Ovary (tissue), 9 donors: ENCODE data around the gene EFNA3. TPM values are rescaled to one million over a fixed set of nuclear protein-coding genes. Genes with fewer than 3 reads are reported as not detected.
A peak's percentile ranks its signal among the peaks of the same experiment; 100 is the strongest.

Experiments used
- DNase-seq, 5 donors: peaks; one replicate each; pipeline ENCODE4 v3.0.0-alpha.2; 2019 to 2020
- H3K27ac ChIP-seq, 2 donors: fragments of 200-600 bp; one replicate each; pipeline versions ENCODE4 v1.5.1 to v1.8.0; 2019 to 2022
- H3K27me3 ChIP-seq: fragments of 200-600 bp; one replicate; pipeline ENCODE4 v1.8.0; 2022
- H3K36me3 ChIP-seq: fragments of 200-600 bp; sonication (generic); one replicate; pipeline ENCODE4 v1.5.1; 2019
- H3K4me1 ChIP-seq: one replicate; pipeline ENCODE4 v1.8.1; 2013; ENCODE audit warnings: mild to moderate bottlenecking, moderate library complexity; ENCODE audit not compliant: insufficient read depth
- H3K4me3 ChIP-seq: fragments of 200-600 bp; sonication (generic); one replicate; pipeline ENCODE4 v1.5.1; 2017
- H3K9me3 ChIP-seq, 2 donors: fragments of 200-600 bp in 1 of 2; sonication (generic) in 1 of 2; one replicate each; pipeline versions ENCODE4 v1.5.1 to v1.8.1; 2013 to 2019; ENCODE audit warnings: mild to moderate bottlenecking in 1 of 2, moderate library complexity in 1 of 2
- EP300 ChIP-seq: sonication (generic); formaldehyde crosslinking; IDR thresholded peaks from one replicate; pipeline ENCODE4 v1.6.1; 2017; ENCODE audit warnings: antibody characterized with exemption
- POLR2A ChIP-seq: fragments of 450-650 bp; IDR thresholded peaks from one replicate; pipeline ENCODE4 v1.6.1; 2017; ENCODE audit warnings: antibody characterized with exemption, mild to moderate bottlenecking, moderate library complexity
- WGBS, 3 donors: extraction: QIAGEN DNeasy Blood & Tissue Kit in 1 of 3; methylation state at CpG; one replicate each; pipeline versions ENCODE4 v1.1.5 to v1.1.7; 2013 to 2017; 5-methylcytosine and 5-hydroxymethylcytosine counted together
- intact Hi-C, 4 donors: fragments of 100-400 bp; cut with DNase I; formaldehyde crosslinking; loops; one replicate each; pipeline versions ENCODE4 v1.11.0 to v1.15.1; 2022 to 2023
- polyA plus RNA-seq, 2 donors: library from polyadenylated mRNA; stranded (reverse); fragments of 200-250 nt in 1 of 2; fragments of 350-450 nt in 1 of 2; fragmentation: Illumina TruSeq in 1 of 2; extraction: RNeasy Lipid Tissue Mini Kit (QIAGEN cat#74804) in 1 of 2; gene quantifications; one replicate each; pipeline ENCODE4 v1.2.3, GENCODE V29; 2013 to 2014
- total RNA-seq, 7 donors: library from RNA; depleted of rRNA in 2 of 7; stranded (reverse); fragments of >200 nt in 2 of 7; fragmentation: NEBNext Ultra II Directional in 3 of 7; extraction: Animal tissue kit (Norgen Biotek cat#: 25700) in 3 of 7; gene quantifications; one replicate each; pipeline versions ENCODE4 v1.1.0 to v1.2.4, GENCODE V29; 2016 to 2023
- TF ChIP-seq, protein P1 (sequence below), 3 donors: fragments of 450-650 bp in 2 of 3; fragments of 200-600 bp in 1 of 3; IDR thresholded peaks; one replicate each; pipeline versions ENCODE4 v1.5.1 to v1.8.0; 2016 to 2022; ENCODE audit warnings: antibody characterized with exemption in 3 of 3, mild to moderate bottlenecking in 1 of 3
- donor health status: DM: no; HTN: no; CAD: no; lungs with moderate emphysema.
- donor health status: DM: no; HTN: no; CAD: no.
- donor health status: Bipolar disorder and iron deficiency.
- donor health status: DM: yes; HTN: yes; CAD: no.
- donor health status: DM: no; HTN: no; CAD: no.
- donor health status: DM: yes; HTN: yes; CAD: no.

The EFNA3 gene
- total and polyA plus RNA-seq, 9 donors: 1.3 to 3.7 (median 2.1) TPM

DNA sequence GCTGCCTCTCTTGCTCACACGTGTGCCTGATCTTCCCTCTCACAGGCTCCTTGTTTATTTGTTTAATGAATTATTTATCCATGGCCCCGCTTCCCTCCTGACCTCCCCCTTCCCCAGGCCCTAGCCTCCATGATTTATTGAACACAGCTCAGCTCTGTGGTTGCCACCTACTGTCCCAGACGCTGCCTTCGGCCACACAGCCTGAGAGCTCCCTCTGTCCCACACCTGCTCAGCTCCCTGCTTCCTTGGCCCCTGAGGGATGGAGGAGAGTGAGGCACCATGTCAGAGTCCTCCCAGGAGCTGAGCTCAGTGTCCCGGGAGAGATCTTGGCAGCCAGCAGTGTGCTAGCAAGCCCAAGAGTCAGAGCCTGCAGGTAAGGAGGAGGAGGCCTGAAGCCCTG is 3.1 kb upstream of the EFNA3 start:
- 43 to 53% (median 52%) methylated on average over 5 of the region's 5 CpGs for WGBS, 3 donors
- no peak for DNase-seq
- intact Hi-C loops: loop anchor here in 1 of 4 donors (10.0 kb wide), 1 partner anchor 591 kb away; no protein-coding TSS in a partner anchor

GRCh38 chr1:155076371-155076770 is 2.3 kb upstream of the EFNA3 start:
- Histone ChIP-seq H3K27me3 (peaks cover 12% of the 10 kb centered on the region), H3K27ac (no peak overlapping the region), H3K4me1 (peaks cover 10% of the 10 kb centered on the region), H3K9me3 (no peaks in the 10 kb centered on the region), H3K36me3 (no peaks in the 10 kb centered on the region), H3K4me3 (no peak overlapping the region)
- no peak for DNase-seq
- TF ChIP-seq EP300 (no peak), POLR2A (no peak)
- TF ChIP-seq, protein P1, sequence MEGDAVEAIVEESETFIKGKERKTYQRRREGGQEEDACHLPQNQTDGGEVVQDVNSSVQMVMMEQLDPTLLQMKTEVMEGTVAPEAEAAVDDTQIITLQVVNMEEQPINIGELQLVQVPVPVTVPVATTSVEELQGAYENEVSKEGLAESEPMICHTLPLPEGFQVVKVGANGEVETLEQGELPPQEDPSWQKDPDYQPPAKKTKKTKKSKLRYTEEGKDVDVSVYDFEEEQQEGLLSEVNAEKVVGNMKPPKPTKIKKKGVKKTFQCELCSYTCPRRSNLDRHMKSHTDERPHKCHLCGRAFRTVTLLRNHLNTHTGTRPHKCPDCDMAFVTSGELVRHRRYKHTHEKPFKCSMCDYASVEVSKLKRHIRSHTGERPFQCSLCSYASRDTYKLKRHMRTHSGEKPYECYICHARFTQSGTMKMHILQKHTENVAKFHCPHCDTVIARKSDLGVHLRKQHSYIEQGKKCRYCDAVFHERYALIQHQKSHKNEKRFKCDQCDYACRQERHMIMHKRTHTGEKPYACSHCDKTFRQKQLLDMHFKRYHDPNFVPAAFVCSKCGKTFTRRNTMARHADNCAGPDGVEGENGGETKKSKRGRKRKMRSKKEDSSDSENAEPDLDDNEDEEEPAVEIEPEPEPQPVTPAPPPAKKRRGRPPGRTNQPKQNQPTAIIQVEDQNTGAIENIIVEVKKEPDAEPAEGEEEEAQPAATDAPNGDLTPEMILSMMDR (IDR thresholded peaks at IDR 0.05): no peak
- 70 to 100% (median 76%) methylated on average over 1 of the region's 1 CpG for WGBS, 3 donors
- intact Hi-C loops: loop anchor here in 1 of 4 donors (10.0 kb wide), 1 partner anchor 592 kb away; no protein-coding TSS in a partner anchor

More for the DNA sequence above, 3.1 kb upstream of the EFNA3 start:
- Histone ChIP-seq H3K9me3 (no peaks in the 10 kb centered on the region), H3K27ac (no peak overlapping the region), H3K4me1 (peaks cover 8% of the 10 kb centered on the region), H3K27me3 (peaks cover 3% of the 10 kb centered on the region), H3K36me3 (no peaks in the 10 kb centered on the region), H3K4me3 (no peak overlapping the region)
- TF ChIP-seq, protein P1 (IDR thresholded peaks at IDR 0.05): no peak
- TF ChIP-seq POLR2A (no peak), EP300 (no peak)

DNA sequence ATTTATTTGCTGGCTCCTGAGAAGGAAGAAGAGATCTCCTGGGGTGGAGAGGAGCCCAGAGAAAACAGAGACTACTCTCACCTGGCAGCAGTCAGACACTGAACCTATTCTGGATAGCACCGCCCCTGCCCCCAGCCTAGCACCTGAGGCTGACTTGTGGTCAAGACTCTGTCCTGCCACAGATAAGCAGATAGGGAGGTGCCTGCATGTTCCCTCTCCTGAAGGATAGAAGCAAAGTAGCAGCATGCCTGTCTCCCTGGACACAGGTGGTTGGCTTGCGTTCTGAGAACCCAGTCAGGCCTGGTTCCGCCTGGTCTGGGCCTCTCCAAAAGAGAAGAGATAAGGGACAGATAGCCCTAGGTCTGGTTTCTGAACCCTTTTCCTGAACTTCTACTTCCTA is 1.3 kb upstream of the EFNA3 start:
- Histone ChIP-seq H3K27me3 (peaks cover 13% of the 10 kb centered on the region), H3K4me3 (no peak overlapping the region), H3K27ac (no peak overlapping the region), H3K4me1 (peaks cover 16% of the 10 kb centered on the region), H3K9me3 (no peaks in the 10 kb centered on the region), H3K36me3 (no peaks in the 10 kb centered on the region)
- TF ChIP-seq POLR2A (no peak), EP300 (no peak)
- TF ChIP-seq, protein P1 (IDR thresholded peaks at IDR 0.05): no peak
- DNase-seq: peak in 1 of 5 donors; percentile 15
- 75 to 87% (median 80%) methylated on average over 3 of the region's 3 CpGs for WGBS, 3 donors
- intact Hi-C loops: loop anchor here in 1 of 4 donors (10.0 kb wide), 1 partner anchor 593 kb away; no protein-coding TSS in a partner anchor

DNA sequence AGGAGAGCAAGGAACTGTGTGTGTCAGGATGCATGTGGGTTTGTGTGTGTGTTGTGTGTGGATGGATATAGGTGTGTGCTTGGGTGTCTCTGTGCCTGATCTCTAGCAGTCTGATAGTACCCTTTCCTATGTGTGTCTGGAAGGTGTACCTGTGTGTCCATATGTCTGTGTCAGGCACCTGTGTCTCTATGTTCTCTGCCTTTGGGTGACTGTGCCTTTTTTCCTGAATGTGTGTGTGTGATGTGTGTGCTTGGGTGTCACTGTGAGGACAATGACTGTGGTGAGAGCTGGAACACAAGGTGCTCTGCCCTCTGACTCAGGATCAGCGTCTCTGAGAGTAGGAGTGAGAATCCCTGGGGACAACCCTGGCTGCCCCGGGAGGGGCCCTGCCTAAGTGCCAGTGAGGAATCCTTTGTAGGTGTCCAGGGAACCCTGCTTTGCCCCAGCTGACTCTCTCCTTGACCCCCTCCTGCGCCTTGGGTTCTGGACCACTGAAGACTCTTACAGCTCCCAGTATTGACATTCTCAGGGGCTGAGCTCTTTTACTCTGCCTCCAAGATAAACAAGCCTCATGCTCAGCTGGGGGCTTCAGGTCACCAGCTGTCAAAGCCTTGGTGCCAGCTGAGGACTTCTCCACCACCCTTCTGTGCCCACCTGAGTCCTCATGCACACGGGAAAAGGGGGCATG is 735 bp upstream of the EFNA3 start:
- H3K4me1 ChIP-seq: peaks cover 16% of the 10 kb centered on the region
- no peak overlapping the region for H3K27ac ChIP-seq
- no peaks in the 10 kb centered on the region for H3K36me3 ChIP-seq
- H3K9me3 ChIP-seq: no peaks in the 10 kb centered on the region
- peaks cover 13% of the 10 kb centered on the region for H3K27me3 ChIP-seq
- peak in 1 of 5 donors; percentile 29 for DNase-seq
- TF ChIP-seq EP300 (no peak), POLR2A (no peak)
- TF ChIP-seq, protein P1 (IDR thresholded peaks at IDR 0.05): no peak
- intact Hi-C loops: loop anchor here in 1 of 4 donors (10.0 kb wide), 1 partner anchor 593 kb away; no protein-coding TSS in a partner anchor
- H3K4me3 ChIP-seq: no peak overlapping the region
- 48 to 63% (median 63%) methylated on average over 4 of the region's 4 CpGs for WGBS, 3 donors
